Stimulated activated CD4-positive, alpha-beta T cell treated with anti-CD3 and anti-CD28 coated beads, Interleukin-2, amount 100 ng/mL, for 4 hours (primary cell): ENCODE data around the gene DIPK1A.
A peak's percentile ranks its signal among the peaks of the same experiment; 100 is the strongest.

Experiments
- DNase-seq: peaks from one replicate; pipeline ENCODE4 v3.0.0-alpha.2; 2020; ENCODE audit warnings: low read depth

Gene DIPK1A

GRCh38 chr1:92953491-92953890, 7.8 kb downstream of the DIPK1A start:
- DNase-seq, result peak; percentile 24

- no peak for DNase-seq
Measured at GRCh38 chr1:92952714-92953113, 8.5 kb downstream of the DIPK1A start.

GRCh38 chr1:92951141-92951582, 10.1 kb downstream of the DIPK1A start:
- DNase-seq, result no peak

- no peak for DNase-seq
Measured at GRCh38 chr1:92949937-92950817, 11.1 kb downstream of the DIPK1A start.

GRCh38 chr1:92948071-92948470, 13.2 kb downstream of the DIPK1A start:
- no peak for DNase-seq

- DNase-seq, result no peak
Measured at GRCh38 chr1:92945748-92946270, 15.5 kb downstream of the DIPK1A start.

- DNase-seq, result no peak
Measured at GRCh38 chr1:92944901-92945747, 16.1 kb downstream of the DIPK1A start.

- no peak for DNase-seq
Measured at GRCh38 chr1:92943502-92943847, 17.8 kb downstream of the DIPK1A start.

GRCh38 chr1:92940541-92940940, 20.7 kb downstream of the DIPK1A start:
- no peak for DNase-seq

- no peak for DNase-seq
Measured at GRCh38 chr1:92937731-92938130, 23.5 kb downstream of the DIPK1A start.

GRCh38 chr1:92936865-92937264, 24.4 kb downstream of the DIPK1A start:
- DNase-seq, result no peak

- DNase-seq, result no peak
Measured at GRCh38 chr1:92934395-92935378, 26.6 kb downstream of the DIPK1A start.

- no peak for DNase-seq
Measured at GRCh38 chr1:92933459-92933858, 27.8 kb downstream of the DIPK1A start.

- DNase-seq, result no peak
Measured at GRCh38 chr1:92931691-92932090, 29.6 kb downstream of the DIPK1A start.

- DNase-seq, result no peak
Measured at GRCh38 chr1:92929461-92929860, 31.8 kb downstream of the DIPK1A start.

GRCh38 chr1:92927870-92928269, 33.4 kb downstream of the DIPK1A start:
- DNase-seq, result no peak

- no peak for DNase-seq
Measured at GRCh38 chr1:92926873-92927272, 34.4 kb downstream of the DIPK1A start.

GRCh38 chr1:92924501-92924900, 36.8 kb downstream of the DIPK1A start:
- no peak for DNase-seq

GRCh38 chr1:92923664-92924063, 37.6 kb downstream of the DIPK1A start:
- no peak for DNase-seq

GRCh38 chr1:92922356-92923035, 38.8 kb downstream of the DIPK1A start:
- DNase-seq, result no peak
